Sigmoid colon (tissue), 7 donors: ENCODE measurements around the gene PFKFB2. TPM values are rescaled to one million over a fixed set of nuclear protein-coding genes. Genes with fewer than 3 reads are reported as not detected.

Experiments used
- DNase-seq: peaks from one replicate; pipeline ENCODE4 v3.0.0-alpha.2; 2019
- H3K27ac ChIP-seq, 4 donors: fragments of 200-600 bp; sonication (generic); one replicate each; pipeline ENCODE4 v1.5.1; 2016 to 2019; ENCODE audit warnings: mild to moderate bottlenecking in 1 of 4
- H3K27me3 ChIP-seq, 3 donors: fragments of 200-600 bp; sonication (generic); one replicate each; pipeline ENCODE4 v1.5.1; 2019; ENCODE audit warnings: mild to moderate bottlenecking in 1 of 3
- H3K36me3 ChIP-seq, 4 donors: fragments of 200-600 bp; sonication (generic); one replicate each; pipeline ENCODE4 v1.5.1; 2016 to 2019
- H3K4me1 ChIP-seq, 4 donors: fragments of 200-600 bp; sonication (generic); one replicate each; pipeline ENCODE4 v1.5.1; 2017 to 2019
- H3K4me3 ChIP-seq, 4 donors: fragments of 200-600 bp; sonication (generic); one replicate each; pipeline ENCODE4 v1.5.1; 2017 to 2019; ENCODE audit warnings: mild to moderate bottlenecking in 2 of 4, moderate library complexity in 1 of 4
- H3K9me3 ChIP-seq, 4 donors: fragments of 200-600 bp in 3 of 4; sonication (generic) in 3 of 4; one replicate each; pipeline versions ENCODE4 v1.5.1 to v1.6.1; 2013 to 2019
- CTCF ChIP-seq, 4 experiments: fragments of 450-650 bp in 3 of 4; fragments of 200-600 bp in 1 of 4; IDR thresholded peaks; one replicate each; pipeline ENCODE4 v1.5.1; 2016 to 2019; ENCODE audit warnings: antibody characterized with exemption in 4 of 4, mild to moderate bottlenecking in 3 of 4, moderate library complexity in 2 of 4
- EP300 ChIP-seq, 4 donors: sonication (generic); formaldehyde crosslinking; IDR thresholded peaks; one replicate each; pipeline ENCODE4 v1.6.1; 2017; ENCODE audit warnings: antibody characterized with exemption in 4 of 4
- POLR2A ChIP-seq, 2 donors: fragments of 450-650 bp; IDR thresholded peaks; one replicate each; pipeline ENCODE4 v1.6.1; 2016; ENCODE audit warnings: antibody characterized with exemption in 2 of 2, mild to moderate bottlenecking in 2 of 2, moderate library complexity in 2 of 2
- POLR2AphosphoS5 ChIP-seq, 4 donors: sonication (generic); formaldehyde crosslinking; IDR thresholded peaks; one replicate each; pipeline ENCODE4 v1.6.1; 2017; ENCODE audit warnings: antibody characterized with exemption in 4 of 4
- WGBS, 2 donors: extraction: QIAGEN DNeasy Blood & Tissue Kit; methylation state at CpG; one replicate each; pipeline ENCODE4 v1.1.7; 2013; 5-methylcytosine and 5-hydroxymethylcytosine counted together
- intact Hi-C: fragments of 100-400 bp; cut with DNase I; formaldehyde crosslinking; loops from one replicate; pipeline ENCODE4 v1.15.1; 2023
- polyA plus RNA-seq, 3 donors: library from polyadenylated mRNA; stranded (reverse); fragments of 200-250 nt; gene quantifications; one replicate each; pipeline ENCODE4 v1.2.3, GENCODE V29; 2013
- total RNA-seq, 4 donors: library from RNA; depleted of rRNA; stranded (reverse); fragments of >200 nt; gene quantifications; one replicate each; pipeline ENCODE4 v1.1.0, GENCODE V29; 2016
- donor health status: healthy with polysubstance abuse.
- donor health status: Bipolar disorder and iron deficiency.
- donor health status: healthy.

PFKFB2 gene
- total and polyA plus RNA-seq, 7 donors, result 5.0 to 24.9 (median 7.8) TPM

GRCh38 chr1:207034998-207035397, 18.1 kb upstream of the PFKFB2 start:
- Histone ChIP-seq H3K27me3 (no peaks in the 10 kb centered on the region), H3K36me3 (no peaks in the 10 kb centered on the region), H3K4me3 (no peak overlapping the region), H3K4me1 (no peaks in the 10 kb centered on the region), H3K9me3 (no peaks in the 10 kb centered on the region), H3K27ac (no peak overlapping the region)
- intact Hi-C loops, result no loop called here
- TF ChIP-seq EP300 (IDR thresholded peaks at IDR 0.05), result no peak
- TF ChIP-seq POLR2AphosphoS5 (IDR thresholded peaks at IDR 0.05), result no peak
- TF ChIP-seq CTCF (IDR thresholded peaks at IDR 0.05), result no peak
- TF ChIP-seq POLR2A (IDR thresholded peaks at IDR 0.05), result no peak
- DNase-seq, result no peak

GRCh38 chr1:207035877-207036551, 17.1 kb upstream of the PFKFB2 start:
- no peak for DNase-seq
- Histone ChIP-seq H3K27ac (no peak overlapping the region), H3K9me3 (no peaks in the 10 kb centered on the region), H3K36me3 (no peaks in the 10 kb centered on the region), H3K4me1 (peaks cover 0 to 5% (median 0%) of the 10 kb centered on the region in 4 donors), H3K4me3 (no peak overlapping the region), H3K27me3 (no peaks in the 10 kb centered on the region)
- intact Hi-C loops, result no loop called here
- TF ChIP-seq EP300 (IDR thresholded peaks at IDR 0.05) (no peak), POLR2AphosphoS5 (IDR thresholded peaks at IDR 0.05) (no peak), POLR2A (IDR thresholded peaks at IDR 0.05) (no peak), CTCF (IDR thresholded peaks at IDR 0.05) (no peak)
- 80 to 92% methylated on average over 4 of the region's 4 CpGs for WGBS, 2 donors

GRCh38 chr1:207036865-207037264, 16.2 kb upstream of the PFKFB2 start:
- Histone ChIP-seq H3K36me3 (no peaks in the 10 kb centered on the region), H3K4me3 (no peak overlapping the region), H3K9me3 (no peaks in the 10 kb centered on the region), H3K27ac (no peak overlapping the region), H3K4me1 (peaks cover 0 to 5% (median 0%) of the 10 kb centered on the region in 4 donors), H3K27me3 (no peaks in the 10 kb centered on the region)
- TF ChIP-seq POLR2AphosphoS5 (IDR thresholded peaks at IDR 0.05) (no peak), EP300 (IDR thresholded peaks at IDR 0.05) (no peak), POLR2A (IDR thresholded peaks at IDR 0.05) (no peak), CTCF (IDR thresholded peaks at IDR 0.05) (no peak)
- DNase-seq, result no peak
- intact Hi-C loops, result no loop called here
- WGBS, 2 donors, result 96% methylated on average over 1 of the region's 1 CpG

- Histone ChIP-seq H3K27ac (no peak overlapping the region), H3K9me3 (no peaks in the 10 kb centered on the region), H3K36me3 (no peaks in the 10 kb centered on the region), H3K4me1 (peaks cover 0 to 5% (median 2%) of the 10 kb centered on the region in 4 donors), H3K27me3 (no peaks in the 10 kb centered on the region), H3K4me3 (no peak overlapping the region)
- 92 to 94% methylated on average over 4 of the region's 4 CpGs for WGBS, 2 donors
- intact Hi-C loops, result no loop called here
- no peak for DNase-seq
- TF ChIP-seq CTCF (IDR thresholded peaks at IDR 0.05), result no peak
These were observed 13.5 kb upstream of the PFKFB2 start for GRCh38 chr1:207039380-207040180.
